ENCODE measurements around the gene KPTN.

GRCh38 chr19:47429140-47429793 is 54.8 kb downstream of the KPTN start:
- no peak for TF ChIP-seq CTCF (IDR thresholded peaks at IDR 0.05; ENCODE audit: low read depth, low read length)
- TF ChIP-seq EZH2phosphoT487 (IDR thresholded peaks at IDR 0.05; ENCODE audit: low read depth) = no peak
